Nephron progenitor cell (in vitro differentiated cells): Measurements from ENCODE around the gene KLF5.
"Not testable (repeated sequence)": the region's sequence is repeated elsewhere in the genome, so short reads cannot be mapped to it uniquely, and the experiment has no call there.

ENCODE experiments used
- DNase-seq: peaks from one replicate; pipeline ENCODE4 v3.0.0; 2021
- H3K27ac Mint-ChIP-seq: 2 replicates; pipeline ENCODE4 v1.8.0; 2021; ENCODE audit warnings: mild to moderate bottlenecking, moderate library complexity, mixed read lengths
- H3K27me3 Mint-ChIP-seq: 2 replicates; pipeline ENCODE4 v1.8.0; 2021; ENCODE audit warnings: mild to moderate bottlenecking, low read depth, mixed read lengths; ENCODE audit not compliant: poor library complexity
- H3K36me3 Mint-ChIP-seq: 2 replicates; pipeline ENCODE4 v1.8.0; 2021; ENCODE audit warnings: low read depth, mixed read lengths
- H3K4me1 Mint-ChIP-seq: 2 replicates; pipeline ENCODE4 v1.8.0; 2021; ENCODE audit warnings: mixed read lengths
- H3K4me3 Mint-ChIP-seq: 2 replicates; pipeline ENCODE4 v1.8.0; 2021; ENCODE audit warnings: mild to moderate bottlenecking, moderate library complexity, mixed read lengths
- H3K9me3 Mint-ChIP-seq: 2 replicates; pipeline ENCODE4 v1.8.0; 2021; ENCODE audit warnings: mild to moderate bottlenecking, moderate library complexity, mixed read lengths
- TF ChIP-seq, protein P1 (sequence below): fragments of 200-600 bp; sonication (generic); IDR thresholded peaks from 2 replicates; pipeline ENCODE4 v1.5.0; 2021; ENCODE audit warnings: antibody characterized with exemption

The KLF5 gene

DNA sequence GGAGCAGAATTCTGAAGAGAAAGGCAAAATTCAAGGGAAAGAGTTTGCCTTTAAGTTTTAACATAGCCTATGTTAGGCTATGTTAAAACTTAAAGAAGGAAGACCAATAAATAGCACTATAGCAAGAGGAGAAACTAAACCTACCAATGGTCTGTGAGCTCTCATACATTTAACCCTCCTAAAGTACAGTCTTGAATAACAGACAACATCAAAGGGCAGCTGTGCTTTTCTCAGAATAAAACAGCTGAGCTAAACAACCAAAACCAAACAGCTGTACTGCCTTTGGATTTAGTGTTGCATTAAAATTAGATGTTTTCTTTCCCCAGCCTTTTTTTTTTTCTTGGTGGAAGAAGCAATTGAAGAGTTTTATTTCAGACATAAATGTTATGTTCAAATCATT is 34.0 kb downstream of the KLF5 start:
- DNase-seq, result no peak
- TF ChIP-seq, protein P1, sequence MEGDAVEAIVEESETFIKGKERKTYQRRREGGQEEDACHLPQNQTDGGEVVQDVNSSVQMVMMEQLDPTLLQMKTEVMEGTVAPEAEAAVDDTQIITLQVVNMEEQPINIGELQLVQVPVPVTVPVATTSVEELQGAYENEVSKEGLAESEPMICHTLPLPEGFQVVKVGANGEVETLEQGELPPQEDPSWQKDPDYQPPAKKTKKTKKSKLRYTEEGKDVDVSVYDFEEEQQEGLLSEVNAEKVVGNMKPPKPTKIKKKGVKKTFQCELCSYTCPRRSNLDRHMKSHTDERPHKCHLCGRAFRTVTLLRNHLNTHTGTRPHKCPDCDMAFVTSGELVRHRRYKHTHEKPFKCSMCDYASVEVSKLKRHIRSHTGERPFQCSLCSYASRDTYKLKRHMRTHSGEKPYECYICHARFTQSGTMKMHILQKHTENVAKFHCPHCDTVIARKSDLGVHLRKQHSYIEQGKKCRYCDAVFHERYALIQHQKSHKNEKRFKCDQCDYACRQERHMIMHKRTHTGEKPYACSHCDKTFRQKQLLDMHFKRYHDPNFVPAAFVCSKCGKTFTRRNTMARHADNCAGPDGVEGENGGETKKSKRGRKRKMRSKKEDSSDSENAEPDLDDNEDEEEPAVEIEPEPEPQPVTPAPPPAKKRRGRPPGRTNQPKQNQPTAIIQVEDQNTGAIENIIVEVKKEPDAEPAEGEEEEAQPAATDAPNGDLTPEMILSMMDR, result no peak

DNA sequence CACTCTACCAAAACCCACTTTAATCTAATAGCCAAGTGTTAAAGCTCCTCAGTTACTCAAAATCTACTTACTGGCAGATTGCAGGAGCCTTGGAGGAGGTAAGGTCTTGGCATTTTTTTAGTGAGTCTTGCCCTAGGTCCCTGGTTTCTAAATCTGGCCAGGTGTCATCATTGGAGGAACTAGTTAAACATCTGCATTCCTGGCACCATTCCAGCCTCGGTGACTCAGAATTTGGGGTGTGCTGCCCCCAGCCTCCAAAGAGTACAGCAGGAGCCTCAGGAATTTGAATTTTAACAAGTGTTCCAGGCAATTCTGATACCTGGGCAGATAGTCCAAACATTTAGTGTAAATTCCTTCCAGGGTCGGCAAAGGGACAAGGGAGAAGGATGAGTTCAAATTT is 37.4 kb downstream of the KLF5 start:
- no peak overlapping the region for H3K4me3 Mint-ChIP-seq

More for the DNA sequence above, 34.0 kb downstream of the KLF5 start:
- no peaks in the 10 kb centered on the region for H3K36me3 Mint-ChIP-seq
- H3K27ac Mint-ChIP-seq, result no peak overlapping the region
- peaks cover 4% of the 10 kb centered on the region for H3K4me1 Mint-ChIP-seq
- no peaks in the 10 kb centered on the region for H3K27me3 Mint-ChIP-seq
- H3K4me3 Mint-ChIP-seq, result no peak overlapping the region
- peaks cover 25% of the 10 kb centered on the region for H3K9me3 Mint-ChIP-seq

DNA sequence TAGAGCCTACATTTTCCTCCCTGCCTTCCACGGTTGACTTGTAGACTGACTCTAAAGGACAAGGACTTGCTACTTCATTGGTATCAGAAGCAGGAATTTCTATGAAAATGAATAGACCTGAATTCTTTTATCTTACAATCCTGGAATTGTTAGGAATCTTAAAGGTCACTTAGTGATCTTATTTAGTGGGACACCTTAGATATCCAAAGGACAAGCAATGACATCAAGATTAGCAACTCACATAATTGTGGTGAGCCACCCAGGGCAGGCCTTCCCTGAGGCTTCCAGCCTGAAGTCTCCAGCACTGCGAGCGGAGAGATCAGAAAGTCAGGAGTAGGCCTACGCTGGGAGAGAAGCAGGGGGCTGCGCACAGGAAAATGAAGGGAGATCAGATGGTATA is 37.8 kb downstream of the KLF5 start:
- H3K4me3 Mint-ChIP-seq, result no peak overlapping the region
- DNase-seq, result no peak
- no peaks in the 10 kb centered on the region for H3K4me1 Mint-ChIP-seq
- peaks cover 3% of the 10 kb centered on the region for H3K9me3 Mint-ChIP-seq
- no peak overlapping the region for H3K27ac Mint-ChIP-seq
- no peaks in the 10 kb centered on the region for H3K27me3 Mint-ChIP-seq
- no peaks in the 10 kb centered on the region for H3K36me3 Mint-ChIP-seq
- TF ChIP-seq, protein P1, result no peak

More for the DNA sequence above, 37.4 kb downstream of the KLF5 start:
- no peak for DNase-seq
- no peak overlapping the region for H3K27ac Mint-ChIP-seq
- H3K27me3 Mint-ChIP-seq, result no peaks in the 10 kb centered on the region
- peaks cover 4% of the 10 kb centered on the region for H3K9me3 Mint-ChIP-seq
- no peaks in the 10 kb centered on the region for H3K36me3 Mint-ChIP-seq
- H3K4me1 Mint-ChIP-seq, result no peaks in the 10 kb centered on the region
- TF ChIP-seq, protein P1, result no peak

DNA sequence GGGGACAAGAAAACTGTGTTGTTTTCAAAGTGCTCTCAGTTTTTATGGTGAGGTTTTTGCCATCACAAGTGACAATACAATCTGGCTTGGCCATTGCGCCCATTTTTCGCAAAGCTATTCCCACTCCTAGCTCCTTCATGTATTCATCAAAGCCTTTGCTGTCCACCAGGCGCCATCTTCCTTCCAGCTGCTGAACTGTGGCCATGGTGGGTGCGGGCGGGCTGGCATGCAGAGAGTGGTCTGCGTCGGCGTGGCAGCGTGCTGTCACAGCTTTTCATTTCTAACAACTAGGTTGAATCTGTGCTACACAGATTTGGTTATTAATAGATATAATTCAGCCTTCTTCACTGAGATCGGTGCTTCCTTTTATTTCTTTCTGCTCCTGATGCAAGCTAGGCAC is 42.0 kb downstream of the KLF5 start:
- not testable (repeated sequence) for H3K27ac Mint-ChIP-seq, H3K27me3 Mint-ChIP-seq, H3K4me3 Mint-ChIP-seq, DNase-seq, H3K4me1 Mint-ChIP-seq, H3K9me3 Mint-ChIP-seq, H3K36me3 Mint-ChIP-seq

DNA sequence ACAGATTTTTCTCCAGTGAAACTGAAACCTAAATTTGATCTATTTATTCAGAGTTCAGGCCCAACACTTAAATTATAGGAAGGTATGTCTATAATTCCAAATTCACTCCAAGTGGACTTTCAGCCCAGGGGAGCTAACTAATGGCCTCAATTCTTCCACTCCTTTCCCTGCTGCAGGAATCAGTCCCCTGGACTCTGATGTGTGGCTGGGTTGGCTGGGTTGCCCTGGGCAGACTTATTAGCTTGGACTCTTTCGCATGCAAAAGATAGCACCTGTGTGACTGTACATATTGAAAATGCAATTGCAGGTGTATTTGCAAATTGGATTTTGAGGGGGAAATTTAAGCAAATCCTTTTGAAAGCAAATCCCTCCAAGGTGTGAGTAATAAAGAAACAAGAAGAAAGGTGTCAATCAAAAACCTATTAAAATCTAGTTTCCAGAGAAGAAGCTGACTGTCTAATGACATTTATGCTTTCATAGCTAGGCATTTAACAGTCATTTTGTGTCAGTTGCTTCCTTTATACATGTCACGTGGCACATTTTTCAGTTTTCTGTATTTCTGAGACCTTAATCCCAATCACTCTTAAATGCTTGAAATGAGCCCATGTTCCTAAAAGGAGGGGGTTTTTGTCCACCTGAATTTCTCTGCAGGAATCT is 42.7 kb downstream of the KLF5 start:
- Mint-ChIP-seq H3K36me3 (no peaks in the 10 kb centered on the region), H3K4me3 (no peak overlapping the region), H3K9me3 (no peaks in the 10 kb centered on the region), H3K27ac (no peak overlapping the region), H3K27me3 (peaks cover 3% of the 10 kb centered on the region), H3K4me1 (no peaks in the 10 kb centered on the region)
- TF ChIP-seq, protein P1, result no peak
- no peak for DNase-seq

DNA sequence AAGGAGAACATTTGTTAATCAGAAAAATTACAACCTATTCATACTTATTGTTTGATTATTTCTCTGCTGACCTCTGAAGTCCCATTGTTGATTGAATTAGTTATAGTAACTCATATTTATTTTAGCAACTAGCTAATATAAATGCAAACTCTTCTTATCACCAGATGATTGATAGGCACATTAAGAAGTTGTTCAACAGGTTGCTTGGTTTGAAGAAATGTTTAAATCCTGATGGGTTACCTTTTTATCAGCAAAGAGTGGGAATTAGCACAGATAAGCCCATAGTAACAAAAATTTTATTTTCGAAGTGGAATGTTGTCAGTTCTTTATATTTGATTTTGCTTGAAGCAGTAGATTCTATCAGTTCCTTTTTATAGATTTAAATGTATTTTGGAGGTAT is 44.4 kb downstream of the KLF5 start:
- TF ChIP-seq, protein P1, result no peak
- Mint-ChIP-seq H3K27me3 (peaks cover 3% of the 10 kb centered on the region), H3K9me3 (no peaks in the 10 kb centered on the region), H3K36me3 (no peaks in the 10 kb centered on the region), H3K4me3 (no peak overlapping the region), H3K4me1 (peaks cover 7% of the 10 kb centered on the region), H3K27ac (no peak overlapping the region)
- DNase-seq, result no peak
